ENCODE measurements around the gene CLSTN2.

DNA sequence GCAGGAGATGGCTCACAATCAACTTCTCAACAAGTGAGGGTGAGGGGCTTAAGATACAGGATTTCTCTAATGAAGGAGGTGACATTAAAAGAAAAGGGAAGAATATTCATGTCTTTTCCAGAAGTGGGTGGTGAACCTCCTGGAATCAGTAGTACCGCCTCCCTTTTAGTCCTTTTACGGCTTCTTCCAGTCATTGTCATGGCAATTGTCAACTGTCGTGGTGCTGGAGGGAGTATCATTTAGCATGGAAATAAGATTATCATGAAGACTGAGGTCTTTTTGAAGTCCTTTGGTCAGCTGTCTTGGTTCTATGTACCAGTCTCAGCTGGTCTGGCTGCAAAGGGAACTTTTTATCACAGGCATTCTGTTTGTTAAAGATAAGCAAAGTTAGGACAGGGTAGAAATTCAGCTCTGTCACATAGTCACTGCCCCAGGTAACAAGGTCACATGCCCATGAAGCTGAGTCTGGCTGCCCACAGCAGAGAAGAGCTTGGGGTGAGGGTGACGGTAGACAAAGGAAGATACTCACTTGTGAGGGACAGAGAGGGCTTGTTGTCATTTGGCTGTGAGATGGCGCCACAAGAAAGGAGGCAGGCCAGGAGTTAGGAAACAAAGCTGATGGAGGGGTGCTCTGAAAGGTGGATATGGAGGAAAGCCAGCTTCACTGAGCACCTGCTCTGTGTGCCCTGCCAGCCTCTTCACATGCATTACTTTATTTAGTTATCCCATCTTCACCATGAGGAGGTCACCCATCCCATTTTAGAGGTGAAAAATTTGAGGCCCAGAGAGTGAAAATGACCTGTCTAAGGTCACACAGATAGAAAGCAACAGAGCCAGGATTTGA, 514.6 kb downstream of the CLSTN2 start:
- TF ChIP-seq KLF9 (CRISPR knock-in tag; IDR thresholded peaks at IDR 0.05; ENCODE audit: low read depth) (no peak), TAF15 (IDR thresholded peaks at IDR 0.05; ENCODE audit: low read depth, low read length, poor library complexity, severe bottlenecking) (no peak), RNF2 (conservative IDR thresholded peaks at IDR 0.05; ENCODE audit: low read depth) (no peak), ZNF7 (CRISPR knock-in tag; IDR thresholded peaks at IDR 0.05) (no peak)
- TF ChIP-seq, protein P1, sequence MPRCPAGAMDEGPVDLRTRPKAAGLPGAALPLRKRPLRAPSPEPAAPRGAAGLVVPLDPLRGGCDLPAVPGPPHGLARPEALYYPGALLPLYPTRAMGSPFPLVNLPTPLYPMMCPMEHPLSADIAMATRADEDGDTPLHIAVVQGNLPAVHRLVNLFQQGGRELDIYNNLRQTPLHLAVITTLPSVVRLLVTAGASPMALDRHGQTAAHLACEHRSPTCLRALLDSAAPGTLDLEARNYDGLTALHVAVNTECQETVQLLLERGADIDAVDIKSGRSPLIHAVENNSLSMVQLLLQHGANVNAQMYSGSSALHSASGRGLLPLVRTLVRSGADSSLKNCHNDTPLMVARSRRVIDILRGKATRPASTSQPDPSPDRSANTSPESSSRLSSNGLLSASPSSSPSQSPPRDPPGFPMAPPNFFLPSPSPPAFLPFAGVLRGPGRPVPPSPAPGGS (CRISPR knock-in tag; IDR thresholded peaks at IDR 0.05) = no peak
- TF ChIP-seq, protein P2, sequence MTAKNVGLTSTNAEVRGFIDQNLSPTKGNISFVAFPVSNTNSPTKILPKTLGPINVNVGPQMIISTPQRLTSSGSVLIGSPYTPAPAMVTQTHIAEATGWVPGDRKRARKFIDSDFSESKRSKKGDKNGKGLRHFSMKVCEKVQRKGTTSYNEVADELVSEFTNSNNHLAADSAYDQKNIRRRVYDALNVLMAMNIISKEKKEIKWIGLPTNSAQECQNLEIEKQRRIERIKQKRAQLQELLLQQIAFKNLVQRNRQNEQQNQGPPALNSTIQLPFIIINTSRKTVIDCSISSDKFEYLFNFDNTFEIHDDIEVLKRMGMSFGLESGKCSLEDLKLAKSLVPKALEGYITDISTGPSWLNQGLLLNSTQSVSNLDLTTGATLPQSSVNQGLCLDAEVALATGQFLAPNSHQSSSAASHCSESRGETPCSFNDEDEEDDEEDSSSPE (CRISPR knock-in tag; IDR thresholded peaks at IDR 0.05) = no peak
- TF ChIP-seq, protein P3, sequence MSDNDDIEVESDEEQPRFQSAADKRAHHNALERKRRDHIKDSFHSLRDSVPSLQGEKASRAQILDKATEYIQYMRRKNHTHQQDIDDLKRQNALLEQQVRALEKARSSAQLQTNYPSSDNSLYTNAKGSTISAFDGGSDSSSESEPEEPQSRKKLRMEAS (IDR thresholded peaks at IDR 0.05) = no peak
